Sigmoid colon (tissue), 3 donors: ENCODE data around the gene MAP2.

Experiments used
- POLR2A ChIP-seq, 2 donors: fragments of 450-650 bp; IDR thresholded peaks; one replicate each; pipeline ENCODE4 v1.6.1; 2016; ENCODE audit warnings: antibody characterized with exemption in 2 of 2, mild to moderate bottlenecking in 2 of 2, moderate library complexity in 2 of 2
- TF ChIP-seq, protein P1 (sequence below), 4 experiments: fragments of 450-650 bp in 3 of 4; fragments of 200-600 bp in 1 of 4; IDR thresholded peaks; one replicate each; pipeline ENCODE4 v1.5.1; 2016 to 2019; ENCODE audit warnings: antibody characterized with exemption in 4 of 4, mild to moderate bottlenecking in 3 of 4, moderate library complexity in 2 of 4

GRCh38 chr2:209640358-209640757, 216.5 kb downstream of the MAP2 start:
- no peak for TF ChIP-seq POLR2A (IDR thresholded peaks at IDR 0.05)
- TF ChIP-seq, protein P1, sequence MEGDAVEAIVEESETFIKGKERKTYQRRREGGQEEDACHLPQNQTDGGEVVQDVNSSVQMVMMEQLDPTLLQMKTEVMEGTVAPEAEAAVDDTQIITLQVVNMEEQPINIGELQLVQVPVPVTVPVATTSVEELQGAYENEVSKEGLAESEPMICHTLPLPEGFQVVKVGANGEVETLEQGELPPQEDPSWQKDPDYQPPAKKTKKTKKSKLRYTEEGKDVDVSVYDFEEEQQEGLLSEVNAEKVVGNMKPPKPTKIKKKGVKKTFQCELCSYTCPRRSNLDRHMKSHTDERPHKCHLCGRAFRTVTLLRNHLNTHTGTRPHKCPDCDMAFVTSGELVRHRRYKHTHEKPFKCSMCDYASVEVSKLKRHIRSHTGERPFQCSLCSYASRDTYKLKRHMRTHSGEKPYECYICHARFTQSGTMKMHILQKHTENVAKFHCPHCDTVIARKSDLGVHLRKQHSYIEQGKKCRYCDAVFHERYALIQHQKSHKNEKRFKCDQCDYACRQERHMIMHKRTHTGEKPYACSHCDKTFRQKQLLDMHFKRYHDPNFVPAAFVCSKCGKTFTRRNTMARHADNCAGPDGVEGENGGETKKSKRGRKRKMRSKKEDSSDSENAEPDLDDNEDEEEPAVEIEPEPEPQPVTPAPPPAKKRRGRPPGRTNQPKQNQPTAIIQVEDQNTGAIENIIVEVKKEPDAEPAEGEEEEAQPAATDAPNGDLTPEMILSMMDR (IDR thresholded peaks at IDR 0.05), result no peak
